Glomerular endothelial cell (primary cell): ENCODE results near the gene WASHC1. TPM values are rescaled to one million over a fixed set of nuclear protein-coding genes. Genes with fewer than 3 reads are reported as not detected.
"Not testable (repeated sequence)": the region's sequence is repeated elsewhere in the genome, so short reads cannot be mapped to it uniquely, and the experiment has no call there.

ENCODE experiments used
- DNase-seq: peaks from one replicate; pipeline ENCODE4 v3.0.0-alpha.2; 2011; ENCODE audit warnings: low read depth, low spot score; ENCODE audit errors: extremely low read depth
- total RNA-seq: library from RNA; depleted of rRNA; stranded (reverse); fragments of >200 nt; gene quantifications from 2 replicates; pipeline ENCODE4 v1.2.3, GENCODE V29; 2015

Gene WASHC1
- total RNA-seq, result 4.2 and 4.8 TPM in 2 replicates

GRCh38 chr9:29356-29755 is at the start of gene WASHC1:
Gene WASHC1, minus strand, starts transcription at chr9:29456. Its CDS starts 4,457 bp downstream, at chr9:24999.
- not testable (repeated sequence) for DNase-seq

- not testable (repeated sequence) for DNase-seq
These were observed 49.1 kb upstream of the WASHC1 start for GRCh38 chr9:78333-78732.

- not testable (repeated sequence) for DNase-seq
These were observed 47.1 kb upstream of the WASHC1 start for GRCh38 chr9:76389-76788.

- DNase-seq, result not testable (repeated sequence)
These were observed 44.8 kb upstream of the WASHC1 start for GRCh38 chr9:73900-74525.

- DNase-seq, result not testable (repeated sequence)
These were observed 44.0 kb upstream of the WASHC1 start for GRCh38 chr9:73076-73899.

GRCh38 chr9:63031-63629 is 33.9 kb upstream of the WASHC1 start:
- not testable (repeated sequence) for DNase-seq

- not testable (repeated sequence) for DNase-seq
These were observed 23.4 kb upstream of the WASHC1 start for GRCh38 chr9:52678-53077.

GRCh38 chr9:48190-48842 is 19.1 kb upstream of the WASHC1 start:
- DNase-seq, result not testable (repeated sequence)

GRCh38 chr9:46639-47271 is 17.5 kb upstream of the WASHC1 start:
- not testable (repeated sequence) for DNase-seq

- DNase-seq, result not testable (repeated sequence)
These were observed 16.9 kb upstream of the WASHC1 start for GRCh38 chr9:46164-46563.

GRCh38 chr9:45180-45878 is 16.1 kb upstream of the WASHC1 start:
- DNase-seq, result not testable (repeated sequence)

- not testable (repeated sequence) for DNase-seq
These were observed 15.2 kb upstream of the WASHC1 start for GRCh38 chr9:44416-44815.

GRCh38 chr9:43636-44035 is 14.4 kb upstream of the WASHC1 start:
- not testable (repeated sequence) for DNase-seq

GRCh38 chr9:43116-43515 is 13.9 kb upstream of the WASHC1 start:
- not testable (repeated sequence) for DNase-seq

- not testable (repeated sequence) for DNase-seq
These were observed 12.6 kb upstream of the WASHC1 start for GRCh38 chr9:41819-42218.

GRCh38 chr9:41261-41676 is 12.0 kb upstream of the WASHC1 start:
- not testable (repeated sequence) for DNase-seq

- not testable (repeated sequence) for DNase-seq
These were observed 3.1 kb upstream of the WASHC1 start for GRCh38 chr9:32308-32707.

- not testable (repeated sequence) for DNase-seq
These were observed 481 bp downstream of the WASHC1 start for GRCh38 chr9:28775-29174.

GRCh38 chr9:21621-22020 is 7.6 kb downstream of the WASHC1 start:
- not testable (repeated sequence) for DNase-seq

GRCh38 chr9:16875-17274 is 12.4 kb downstream of the WASHC1 start:
- DNase-seq, result not testable (repeated sequence)
